K562 (cell line): ENCODE measurements around the gene CD4. TPM values are rescaled to one million over a fixed set of nuclear protein-coding genes. Genes with fewer than 3 reads are reported as not detected.

Experiments used
- ATAC-seq: fragments of 200-7000 bp; cut with Tn5 transposase; 3 replicates; pipeline ENCODE4 v1.9.1; 2020; ENCODE audit warnings: moderate library complexity
- BruUV-seq: library from RNA; stranded (reverse); fragments of 400-500 nt; replicated peaks from 2 replicates; lab custom pipeline; 2021; lab: Mats Ljungman, UMichigan
- CTCF ChIA-PET: fragments of 300-600 bp; formaldehyde crosslinking; extraction: SDS; loops from one replicate; lab custom pipeline; 2021; ENCODE audit warnings: low intra/inter-chr PET ratio; lab: Yijun Ruan, JAX
- POLR2A ChIA-PET: fragments of 300-600, 350-650 bp; sonication (Branson Sonifier 250); formaldehyde crosslinking; extraction: SDS; loops from one replicate; lab custom pipeline; 2021; ENCODE audit warnings: antibody characterized with exemption, inconsistent platforms; lab: Yijun Ruan, JAX
- DNase-seq, 4 experiments: peaks; one replicate each; pipeline versions ENCODE4 v3.0.0 to v3.0.0-alpha.2; 2011 to 2018; ENCODE audit warnings: low spot score in 3 of 4, mixed read lengths in 3 of 4; ENCODE audit errors: extremely low read depth in 1 of 4
- FAIRE-seq: peaks from 2 replicates; lab custom pipeline; 2011; peaks lifted over from hg19 to GRCh38; lab: Jason Lieb, UNC
- H2AFZ ChIP-seq: 2 replicates; pipeline ENCODE4 v1.6.0; 2011; ENCODE audit warnings: low read depth, low read length, control low read depth, inconsistent platforms
- H3K27ac ChIP-seq: fragments of 200-600 bp; 3 replicates; pipeline ENCODE4 v1.8.0; 2011; ENCODE audit warnings: low read depth, mild to moderate bottlenecking, control low read depth, inconsistent platforms, low read length, moderate library complexity, mixed read lengths; ENCODE audit errors: extremely low read depth
- H3K27me3 ChIP-seq, 2 experiments: fragments of 300-600 bp in 1 of 2; 2 replicates in 1 of 2; 3 replicates in 1 of 2; pipeline versions ENCODE4 v1.6.0 to v1.8.0; 2011; ENCODE audit warnings: inconsistent platforms in 2 of 2, low read length in 2 of 2, mild to moderate bottlenecking in 1 of 2, mixed read lengths in 1 of 2, moderate library complexity in 1 of 2; ENCODE audit not compliant: control insufficient read depth in 2 of 2, insufficient read depth in 2 of 2
- H3K36me3 ChIP-seq: fragments of 300-600 bp; 3 replicates; pipeline ENCODE4 v1.8.0; 2011; ENCODE audit warnings: mild to moderate bottlenecking, low read length, inconsistent platforms; ENCODE audit not compliant: control insufficient read depth, insufficient read depth
- H3K4me1 ChIP-seq, 2 experiments: fragments of 200-600 bp in 1 of 2; replicated peaks in 1 of 2; 2 replicates in 1 of 2; 3 replicates in 1 of 2; pipeline versions ENCODE4 v1.5.1 to v1.8.0; 2011; ENCODE audit warnings: inconsistent platforms in 2 of 2, low read length in 2 of 2, mild to moderate bottlenecking in 1 of 2, mixed read lengths in 1 of 2, moderate library complexity in 1 of 2; ENCODE audit not compliant: control insufficient read depth in 2 of 2, insufficient read depth in 2 of 2
- H3K4me2 ChIP-seq: 2 replicates; pipeline ENCODE4 v1.6.1; 2011; ENCODE audit warnings: low read length, control low read depth, inconsistent platforms, mixed read lengths; ENCODE audit not compliant: insufficient read depth
- H3K4me3 ChIP-seq: fragments of 200-600 bp; sonication (generic), shearing (Covaris generic); 2 replicates; pipeline ENCODE4 v1.5.1; 2016; ENCODE audit warnings: control low read depth, inconsistent platforms
- H3K79me2 ChIP-seq: fragments of 200-600 bp; 3 replicates; pipeline ENCODE4 v1.8.0; 2011; ENCODE audit warnings: low read length, inconsistent platforms; ENCODE audit not compliant: control insufficient read depth, insufficient read depth
- H3K9ac ChIP-seq, 2 experiments: 2 replicates each; pipeline versions ENCODE4 v1.6.0 to v1.6.1; 2011; ENCODE audit warnings: low read depth in 2 of 2, low read length in 2 of 2, control low read depth in 1 of 2, inconsistent platforms in 1 of 2, mild to moderate bottlenecking in 1 of 2, mixed read lengths in 1 of 2; ENCODE audit not compliant: insufficient read depth in 1 of 2
- H3K9me1 ChIP-seq: one replicate; pipeline ENCODE4 v1.6.0; 2011; ENCODE audit warnings: inconsistent platforms, mild to moderate bottlenecking, low read length, moderate library complexity; ENCODE audit not compliant: control insufficient read depth, insufficient read depth
- H3K9me3 ChIP-seq: replicated peaks from 2 replicates; pipeline ENCODE4 v1.5.1; 2011; ENCODE audit warnings: low read depth, low read length, inconsistent platforms; ENCODE audit not compliant: control insufficient read depth, insufficient read depth
- H4K20me1 ChIP-seq: replicated peaks from 2 replicates; pipeline ENCODE4 v1.6.1; 2011; ENCODE audit warnings: low read length, inconsistent platforms, mixed read lengths; ENCODE audit not compliant: control insufficient read depth, insufficient read depth
- BHLHE40 ChIP-seq: IDR thresholded peaks from 2 replicates; pipeline ENCODE4 v1.6.1; 2011; ENCODE audit warnings: low read length, improper control_type of control experiment
- E2F8 ChIP-seq: fragments of 450-650 bp; IDR thresholded peaks from 2 replicates; pipeline ENCODE4 v1.7.1; 2018; ENCODE audit warnings: mild to moderate bottlenecking, low read depth; ENCODE audit not compliant: partially characterized antibody
- MITF ChIP-seq: IDR thresholded peaks from 2 replicates; pipeline ENCODE4 v1.6.1; 2014; ENCODE audit warnings: antibody characterized with exemption
- MTF1 ChIP-seq: fragments of 250-450 bp; sonication (Bioruptor Pico); IDR thresholded peaks from 2 replicates; pipeline ENCODE4 v1.9.0; 2021; ENCODE audit warnings: moderate library complexity, mild to moderate bottlenecking, inconsistent platforms, borderline replicate concordance
- POLR2A ChIP-seq: fragments of 450-650 bp; conservative IDR thresholded peaks from 2 replicates; pipeline ENCODE4 v1.6.1; 2016
- POU5F1 ChIP-seq: fragments of 150-350 bp; IDR thresholded peaks from 2 replicates; pipeline ENCODE4 v1.6.1; 2014; ENCODE audit warnings: borderline replicate concordance, low read length, low read depth, mild to moderate bottlenecking; ENCODE audit not compliant: partially characterized antibody
- ZBTB2 ChIP-seq: fragments of 450-650 bp; IDR thresholded peaks from 2 replicates; pipeline ENCODE4 v1.6.1; 2016; ENCODE audit warnings: antibody characterized with exemption
- ZNF3 ChIP-seq: fragments of 250-450 bp; sonication (Bioruptor Pico); IDR thresholded peaks from 2 replicates; pipeline ENCODE4 v1.5.0; 2021; ENCODE audit warnings: mild to moderate bottlenecking, moderate library complexity
- WGBS: fragments of 100-300 bp; shearing (Covaris generic); methylation state at CpG from one replicate; pipeline ENCODE4 v1.1.6; 2016; ENCODE audit warnings: low coverage, mixed read lengths; ENCODE audit not compliant: insufficient coverage; ENCODE audit errors: missing lambda C conversion rate; 5-methylcytosine and 5-hydroxymethylcytosine counted together
- in situ Hi-C: fragments of 300-500 bp; cut with MboI; formaldehyde crosslinking; loops from 4 replicates; pipeline ENCODE4 v1.15.0; 2018; ENCODE audit warnings: inconsistent platforms, mixed read lengths
- intact Hi-C: fragments of 100-400 bp; cut with micrococcal nuclease; formaldehyde crosslinking; loops from 2 replicates; pipeline ENCODE4 v1.14.2; 2022
- polyA plus RNA-seq, 8 experiments: library from polyadenylated mRNA; depleted of rRNA in 4 of 8; stranded (reverse) in 5 of 8; unstranded in 3 of 8; fragments of >200 nt; fragmentation: Nextera tagmentation in 2 of 8; fragmentation: Illumina TruSeq in 1 of 8; extraction: Ambion mirVana in 2 of 8; extraction: Trizol in 1 of 8; gene quantifications; 2 replicates each; pipeline versions ENCODE4 v1.2.1 to v1.2.3, GENCODE V29; 2011 to 2014; ENCODE audit warnings: inconsistent platforms in 1 of 8, missing spikeins in 1 of 8
- total RNA-seq, 7 experiments: library from RNA; depleted of rRNA in 6 of 7; stranded (reverse); fragments of >200 nt in 6 of 7; fragmentation: Illumina TruSeq in 2 of 7; extraction: Trizol in 2 of 7; gene quantifications; 2 replicates each; pipeline versions ENCODE4 v1.2.1 to v1.2.3, GENCODE V29; 2011 to 2021; ENCODE audit warnings: low replicate concordance in 1 of 7
- TF ChIP-seq, protein P1 (sequence below): fragments of 250-450 bp; sonication (Bioruptor Pico); IDR thresholded peaks from 2 replicates; pipeline ENCODE4 v1.4.0; 2020

Gene CD4
- total and polyA plus RNA-seq, 9 of the 15 experiments (the other 6 are each of a cell fraction or from before 2014, with no cell fraction given) = 0.06 to 0.27 (median 0.09) TPM; not detected in 5

- no peaks in the 10 kb centered on the region for H3K36me3 ChIP-seq
- ATAC-seq = no peak
- H3K9me1 ChIP-seq = no peaks in the 10 kb centered on the region
- FAIRE-seq = no peak
- no peaks in the 10 kb centered on the region for H3K9me3 ChIP-seq
- 52% methylated on average over 4 of the region's 6 CpGs for WGBS
- H3K4me3 ChIP-seq = no peak overlapping the region
- no TSS peak for BruUV-seq
- H3K9ac ChIP-seq = no peak overlapping the region; a peak in 1 of 4 replicates
- H2AFZ ChIP-seq = 0 out of 2 replicates have a peak overlapping the region, but pooled peaks have one; percentile 95
- no peaks in the 10 kb centered on the region for H4K20me1 ChIP-seq
- ChIA-PET POLR2A (interaction anchor here (1.2 kb wide), 1 partner anchor 27 kb away, joined by 3 read pairs; the partner anchor contains the start of gene MLF2), CTCF (interaction anchor here (0.6 to 2.5 kb wide), 4 partner anchors 13 to 64 kb away, joined by 3 to 24 read pairs (median 6); partner anchors contain the start of gene MLF2)
- no peak for DNase-seq
- intact Hi-C loops = loop anchor here (1.0 to 5.0 kb wide), 4 partner anchors 27 to 163 kb away; partner anchors contain the start of genes MLF2 and P3H3
- no peak overlapping the region for H3K27ac ChIP-seq
- no peaks in the 10 kb centered on the region for H3K79me2 ChIP-seq
- H3K4me2 ChIP-seq = no peak overlapping the region
- peaks cover 5 to 18% of the 10 kb centered on the region in 2 experiments; a peak in 4 of 5 replicates for H3K4me1 ChIP-seq
- H3K27me3 ChIP-seq = no peaks in the 10 kb centered on the region
- in situ Hi-C loops = no loop called here
- TF ChIP-seq POU5F1 (no peak), BHLHE40 (no peak), E2F8 (no peak), MTF1 (CRISPR knock-in tag) (no peak), POLR2A (no peak), ZNF3 (CRISPR knock-in tag) (no peak), MITF (no peak), ZBTB2 (no peak)
- TF ChIP-seq, protein P1, sequence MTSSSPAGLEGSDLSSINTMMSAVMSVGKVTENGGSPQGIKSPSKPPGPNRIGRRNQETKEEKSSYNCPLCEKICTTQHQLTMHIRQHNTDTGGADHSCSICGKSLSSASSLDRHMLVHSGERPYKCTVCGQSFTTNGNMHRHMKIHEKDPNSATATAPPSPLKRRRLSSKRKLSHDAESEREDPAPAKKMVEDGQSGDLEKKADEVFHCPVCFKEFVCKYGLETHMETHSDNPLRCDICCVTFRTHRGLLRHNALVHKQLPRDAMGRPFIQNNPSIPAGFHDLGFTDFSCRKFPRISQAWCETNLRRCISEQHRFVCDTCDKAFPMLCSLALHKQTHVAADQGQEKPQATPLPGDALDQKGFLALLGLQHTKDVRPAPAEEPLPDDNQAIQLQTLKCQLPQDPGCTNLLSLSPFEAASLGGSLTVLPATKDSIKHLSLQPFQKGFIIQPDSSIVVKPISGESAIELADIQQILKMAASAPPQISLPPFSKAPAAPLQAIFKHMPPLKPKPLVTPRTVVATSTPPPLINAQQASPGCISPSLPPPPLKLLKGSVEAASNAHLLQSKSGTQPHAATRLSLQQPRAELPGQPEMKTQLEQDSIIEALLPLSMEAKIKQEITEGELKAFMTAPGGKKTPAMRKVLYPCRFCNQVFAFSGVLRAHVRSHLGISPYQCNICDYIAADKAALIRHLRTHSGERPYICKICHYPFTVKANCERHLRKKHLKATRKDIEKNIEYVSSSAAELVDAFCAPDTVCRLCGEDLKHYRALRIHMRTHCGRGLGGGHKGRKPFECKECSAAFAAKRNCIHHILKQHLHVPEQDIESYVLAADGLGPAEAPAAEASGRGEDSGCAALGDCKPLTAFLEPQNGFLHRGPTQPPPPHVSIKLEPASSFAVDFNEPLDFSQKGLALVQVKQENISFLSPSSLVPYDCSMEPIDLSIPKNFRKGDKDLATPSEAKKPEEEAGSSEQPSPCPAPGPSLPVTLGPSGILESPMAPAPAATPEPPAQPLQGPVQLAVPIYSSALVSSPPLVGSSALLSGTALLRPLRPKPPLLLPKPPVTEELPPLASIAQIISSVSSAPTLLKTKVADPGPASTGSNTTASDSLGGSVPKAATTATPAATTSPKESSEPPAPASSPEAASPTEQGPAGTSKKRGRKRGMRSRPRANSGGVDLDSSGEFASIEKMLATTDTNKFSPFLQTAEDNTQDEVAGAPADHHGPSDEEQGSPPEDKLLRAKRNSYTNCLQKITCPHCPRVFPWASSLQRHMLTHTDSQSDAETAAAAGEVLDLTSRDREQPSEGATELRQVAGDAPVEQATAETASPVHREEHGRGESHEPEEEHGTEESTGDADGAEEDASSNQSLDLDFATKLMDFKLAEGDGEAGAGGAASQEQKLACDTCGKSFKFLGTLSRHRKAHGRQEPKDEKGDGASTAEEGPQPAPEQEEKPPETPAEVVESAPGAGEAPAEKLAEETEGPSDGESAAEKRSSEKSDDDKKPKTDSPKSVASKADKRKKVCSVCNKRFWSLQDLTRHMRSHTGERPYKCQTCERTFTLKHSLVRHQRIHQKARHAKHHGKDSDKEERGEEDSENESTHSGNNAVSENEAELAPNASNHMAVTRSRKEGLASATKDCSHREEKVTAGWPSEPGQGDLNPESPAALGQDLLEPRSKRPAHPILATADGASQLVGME (CRISPR knock-in tag) = no peak
These were observed 9.5 kb upstream of the CD4 start for GRCh38 chr12:6779708-6780432.
